ENCODE data around the gene XIAP. TPM values are rescaled to one million over a fixed set of nuclear protein-coding genes. Genes with fewer than 3 reads are reported as not detected.

XIAP gene
- polyA plus RNA-seq, 1 experiment, result 12.5 TPM

DNA sequence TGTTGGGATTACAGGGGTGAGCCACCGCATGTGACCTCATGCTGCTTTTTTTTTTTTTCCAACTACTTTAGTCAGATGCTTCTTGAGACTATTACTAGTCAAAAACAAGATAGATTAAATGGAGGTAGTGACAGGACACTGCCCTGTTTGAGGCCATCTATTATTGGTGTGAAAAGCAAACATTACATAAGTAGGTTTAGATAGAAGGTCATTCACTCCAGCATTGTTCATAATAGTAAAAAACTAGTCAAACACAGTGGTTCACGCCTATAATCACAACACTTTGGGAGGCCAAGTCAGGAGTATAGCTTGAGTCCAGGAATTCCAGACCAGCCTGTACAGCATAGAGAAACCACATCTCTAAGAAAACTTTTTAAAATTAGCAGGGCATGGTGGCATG is 16.3 kb downstream of the XIAP start:
- DNase-seq (ENCODE audit: low read depth), result no peak
- Histone ChIP-seq H3K27me3 (ENCODE audit: control insufficient read depth, insufficient read depth, low read length) (no peaks in the 10 kb centered on the region), H3K4me3 (ENCODE audit: low read depth, low read length) (no peak overlapping the region), H3K36me3 (ENCODE audit: control insufficient read depth, insufficient read depth, low read length) (no peaks in the 10 kb centered on the region)
- CTCF ChIA-PET, result no interaction called here
- POLR2A ChIA-PET, result no interaction called here
- TF ChIP-seq, protein P1, sequence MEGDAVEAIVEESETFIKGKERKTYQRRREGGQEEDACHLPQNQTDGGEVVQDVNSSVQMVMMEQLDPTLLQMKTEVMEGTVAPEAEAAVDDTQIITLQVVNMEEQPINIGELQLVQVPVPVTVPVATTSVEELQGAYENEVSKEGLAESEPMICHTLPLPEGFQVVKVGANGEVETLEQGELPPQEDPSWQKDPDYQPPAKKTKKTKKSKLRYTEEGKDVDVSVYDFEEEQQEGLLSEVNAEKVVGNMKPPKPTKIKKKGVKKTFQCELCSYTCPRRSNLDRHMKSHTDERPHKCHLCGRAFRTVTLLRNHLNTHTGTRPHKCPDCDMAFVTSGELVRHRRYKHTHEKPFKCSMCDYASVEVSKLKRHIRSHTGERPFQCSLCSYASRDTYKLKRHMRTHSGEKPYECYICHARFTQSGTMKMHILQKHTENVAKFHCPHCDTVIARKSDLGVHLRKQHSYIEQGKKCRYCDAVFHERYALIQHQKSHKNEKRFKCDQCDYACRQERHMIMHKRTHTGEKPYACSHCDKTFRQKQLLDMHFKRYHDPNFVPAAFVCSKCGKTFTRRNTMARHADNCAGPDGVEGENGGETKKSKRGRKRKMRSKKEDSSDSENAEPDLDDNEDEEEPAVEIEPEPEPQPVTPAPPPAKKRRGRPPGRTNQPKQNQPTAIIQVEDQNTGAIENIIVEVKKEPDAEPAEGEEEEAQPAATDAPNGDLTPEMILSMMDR (IDR thresholded peaks at IDR 0.05; ENCODE audit: insufficient read depth, low read depth, low read length), result no peak

DNA sequence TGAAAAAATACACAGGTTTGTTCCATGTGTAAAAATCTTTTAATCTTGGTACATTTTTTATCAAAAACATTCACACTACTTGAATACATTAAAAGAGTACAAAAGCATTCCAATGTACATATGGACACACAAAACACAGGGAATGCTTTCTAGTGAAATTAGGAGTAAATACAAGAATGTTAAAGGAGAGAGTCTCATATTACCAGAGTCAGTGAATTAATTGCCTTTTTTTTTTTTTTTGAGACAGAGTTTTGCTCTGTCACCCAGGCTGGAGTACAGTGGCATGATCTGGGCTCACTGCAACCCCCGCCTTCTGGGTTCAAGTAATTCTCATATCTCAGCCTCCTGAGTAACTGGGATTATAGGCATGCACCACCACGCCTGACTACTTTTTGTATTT is 17.0 kb downstream of the XIAP start:
- Histone ChIP-seq H3K27me3 (ENCODE audit: control insufficient read depth, insufficient read depth, low read length) (no peaks in the 10 kb centered on the region), H3K4me3 (ENCODE audit: low read depth, low read length) (no peak overlapping the region), H3K36me3 (ENCODE audit: control insufficient read depth, insufficient read depth, low read length) (no peaks in the 10 kb centered on the region)
- TF ChIP-seq, protein P1 (IDR thresholded peaks at IDR 0.05; ENCODE audit: insufficient read depth, low read depth, low read length), result no peak
- ChIA-PET CTCF (no interaction called here), POLR2A (no interaction called here)
- no peak for DNase-seq (ENCODE audit: low read depth)

DNA sequence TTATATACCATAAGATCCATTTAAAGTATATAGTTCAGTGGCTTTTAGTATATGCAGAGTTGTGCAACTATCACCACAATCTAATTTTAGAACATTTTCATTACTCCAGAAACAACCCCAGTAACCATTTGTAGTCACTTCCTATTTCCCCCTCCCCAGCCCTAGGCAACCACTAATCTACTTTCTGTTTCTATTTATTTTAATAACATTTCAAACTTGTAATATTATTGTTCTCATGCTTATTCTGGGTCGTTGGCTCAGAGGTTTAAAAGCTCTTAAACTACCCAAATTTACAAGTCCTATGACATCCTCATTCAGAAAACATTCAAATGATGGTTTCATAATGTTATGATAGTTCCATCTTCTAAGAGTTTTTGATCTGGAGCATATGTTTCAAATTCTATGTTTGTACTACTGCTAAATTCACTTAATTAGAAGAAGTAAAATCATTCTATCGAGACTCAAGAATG is 18.4 kb downstream of the XIAP start:
- TF ChIP-seq, protein P1 (IDR thresholded peaks at IDR 0.05; ENCODE audit: insufficient read depth, low read depth, low read length), result no peak
- Histone ChIP-seq H3K4me3 (ENCODE audit: low read depth, low read length) (no peak overlapping the region), H3K27me3 (ENCODE audit: control insufficient read depth, insufficient read depth, low read length) (no peaks in the 10 kb centered on the region), H3K36me3 (ENCODE audit: control insufficient read depth, insufficient read depth, low read length) (no peaks in the 10 kb centered on the region)
- no peak for DNase-seq (ENCODE audit: low read depth)
- ChIA-PET POLR2A (no interaction called here), CTCF (no interaction called here)

DNA sequence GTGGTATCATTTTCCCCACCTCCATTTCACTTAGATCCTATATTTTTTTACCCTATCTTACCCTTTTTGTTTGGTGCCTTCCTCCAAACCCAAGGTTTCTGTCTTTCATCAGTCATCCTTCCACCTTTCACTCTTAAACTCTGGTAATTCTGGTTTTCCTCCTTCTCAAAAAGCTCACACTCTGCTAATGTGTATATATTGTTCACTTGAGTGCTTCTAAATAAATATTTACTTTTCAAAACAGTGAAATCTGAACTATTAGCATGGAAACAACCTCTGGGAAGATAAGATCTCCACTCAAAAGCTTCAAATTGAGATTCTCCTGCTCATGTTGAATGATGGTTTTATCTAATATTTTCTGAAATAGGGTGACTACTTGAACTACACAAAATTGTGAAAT is 21.5 kb downstream of the XIAP start:
- Histone ChIP-seq H3K36me3 (ENCODE audit: control insufficient read depth, insufficient read depth, low read length) (no peaks in the 10 kb centered on the region), H3K27me3 (ENCODE audit: control insufficient read depth, insufficient read depth, low read length) (no peaks in the 10 kb centered on the region), H3K4me3 (ENCODE audit: low read depth, low read length) (no peak overlapping the region)
- no peak for DNase-seq (ENCODE audit: low read depth)
- ChIA-PET CTCF (no interaction called here), POLR2A (no interaction called here)
- TF ChIP-seq, protein P1 (IDR thresholded peaks at IDR 0.05; ENCODE audit: insufficient read depth, low read depth, low read length), result no peak

DNA sequence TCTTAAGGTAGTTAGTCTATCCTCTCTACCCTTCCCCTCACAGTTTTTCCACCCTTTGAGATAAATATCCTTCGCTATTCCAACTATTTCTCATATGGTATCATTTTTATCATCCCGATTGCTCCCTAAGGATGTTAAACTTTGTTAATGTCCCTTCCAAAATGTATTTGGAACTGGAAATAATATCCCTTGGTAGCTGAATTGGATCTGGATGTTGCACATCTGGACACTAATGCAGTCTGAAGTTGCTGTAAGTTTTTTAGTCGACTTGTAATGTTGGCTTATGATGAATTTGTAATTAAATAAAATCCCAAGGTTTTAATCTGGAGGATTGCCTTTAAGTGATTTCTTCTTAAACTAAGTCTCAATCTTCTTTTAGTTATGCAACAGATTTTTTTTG is 22.5 kb downstream of the XIAP start:
- TF ChIP-seq, protein P1 (IDR thresholded peaks at IDR 0.05; ENCODE audit: insufficient read depth, low read depth, low read length), result no peak
- no peaks in the 10 kb centered on the region for H3K27me3 ChIP-seq (ENCODE audit: control insufficient read depth, insufficient read depth, low read length)
- no peak for DNase-seq (ENCODE audit: low read depth)
- POLR2A ChIA-PET, result no interaction called here
- H3K4me3 ChIP-seq (ENCODE audit: low read depth, low read length), result no peak overlapping the region
- H3K36me3 ChIP-seq (ENCODE audit: control insufficient read depth, insufficient read depth, low read length), result no peaks in the 10 kb centered on the region
- CTCF ChIA-PET, result no interaction called here

Data from BJ (cell line).